ENCODE data around the gene C11orf65.

DNA sequence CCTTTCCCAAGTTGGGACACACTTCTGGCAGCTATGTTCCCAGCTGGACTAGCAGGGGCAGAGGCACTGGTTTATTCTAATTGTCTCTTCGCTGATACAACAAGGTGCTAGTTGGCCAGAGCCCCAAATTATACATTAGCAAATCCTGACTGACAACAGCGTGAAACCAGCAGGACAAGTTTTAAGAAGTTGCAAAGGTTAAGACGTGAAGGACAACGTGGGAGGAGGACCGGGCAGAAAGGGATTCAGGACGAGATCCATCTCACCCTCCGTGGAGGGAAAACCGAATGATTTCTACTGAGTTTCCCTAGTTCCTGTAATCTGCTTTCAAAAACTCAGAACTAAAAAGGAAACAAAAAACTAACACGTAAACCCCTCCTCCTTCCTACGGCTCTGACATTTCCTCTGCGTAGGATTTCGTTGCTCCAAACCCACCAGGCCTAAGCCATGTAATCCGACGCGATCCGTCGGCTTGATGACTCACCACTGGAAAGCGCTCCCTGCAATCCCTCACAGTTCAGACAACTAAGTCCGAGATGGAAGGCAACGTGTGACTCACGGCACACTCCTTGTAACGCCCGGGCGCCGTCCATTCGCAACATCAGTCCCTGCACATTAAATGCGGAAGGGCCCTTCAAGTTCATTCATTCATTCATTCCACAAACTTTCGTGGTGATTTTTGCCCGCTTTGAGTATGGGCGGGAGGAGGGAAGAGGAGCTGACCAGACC lies 30.2 kb upstream of the C11orf65 start:
- TF ChIP-seq, protein P1, sequence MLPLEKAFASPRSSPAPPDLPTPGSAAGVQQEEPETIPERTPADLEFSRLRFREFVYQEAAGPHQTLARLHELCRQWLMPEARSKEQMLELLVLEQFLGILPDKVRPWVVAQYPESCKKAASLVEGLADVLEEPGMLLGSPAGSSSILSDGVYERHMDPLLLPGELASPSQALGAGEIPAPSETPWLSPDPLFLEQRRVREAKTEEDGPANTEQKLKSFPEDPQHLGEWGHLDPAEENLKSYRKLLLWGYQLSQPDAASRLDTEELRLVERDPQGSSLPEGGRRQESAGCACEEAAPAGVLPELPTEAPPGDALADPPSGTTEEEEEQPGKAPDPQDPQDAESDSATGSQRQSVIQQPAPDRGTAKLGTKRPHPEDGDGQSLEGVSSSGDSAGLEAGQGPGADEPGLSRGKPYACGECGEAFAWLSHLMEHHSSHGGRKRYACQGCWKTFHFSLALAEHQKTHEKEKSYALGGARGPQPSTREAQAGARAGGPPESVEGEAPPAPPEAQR (tag by site-specific recombination; IDR thresholded peaks at IDR 0.05): no peak
- TF ChIP-seq, protein P2, sequence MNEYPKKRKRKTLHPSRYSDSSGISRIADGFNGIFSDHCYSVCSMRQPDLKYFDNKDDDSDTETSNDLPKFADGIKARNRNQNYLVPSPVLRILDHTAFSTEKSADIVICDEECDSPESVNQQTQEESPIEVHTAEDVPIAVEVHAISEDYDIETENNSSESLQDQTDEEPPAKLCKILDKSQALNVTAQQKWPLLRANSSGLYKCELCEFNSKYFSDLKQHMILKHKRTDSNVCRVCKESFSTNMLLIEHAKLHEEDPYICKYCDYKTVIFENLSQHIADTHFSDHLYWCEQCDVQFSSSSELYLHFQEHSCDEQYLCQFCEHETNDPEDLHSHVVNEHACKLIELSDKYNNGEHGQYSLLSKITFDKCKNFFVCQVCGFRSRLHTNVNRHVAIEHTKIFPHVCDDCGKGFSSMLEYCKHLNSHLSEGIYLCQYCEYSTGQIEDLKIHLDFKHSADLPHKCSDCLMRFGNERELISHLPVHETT (tag by site-specific recombination; IDR thresholded peaks at IDR 0.05): peak; percentile 65; the same call in 1 of the 2 replicates
- peak; percentile 89 for TF ChIP-seq ZNF629 (tag by site-specific recombination; IDR thresholded peaks at IDR 0.05)

Data from HEK293 (cell line).